ENCODE results near the gene TSBP1.

Gene TSBP1

GRCh38 chr6:32386040-32386439, 14.3 kb upstream of the TSBP1 start:
- H3K4me1 ChIP-seq (ENCODE audit: insufficient read depth, low read length), result no peaks in the 10 kb centered on the region
- no peak overlapping the region for H3K4me2 ChIP-seq (ENCODE audit: insufficient read depth, low read length)
- H2AFZ ChIP-seq (ENCODE audit: low read depth, low read length), result no peak overlapping the region
- H3K36me3 ChIP-seq (ENCODE audit: insufficient read depth, low read length), result no peaks in the 10 kb centered on the region
- no peak overlapping the region for H3K4me3 ChIP-seq (ENCODE audit: low read depth in 1 of 2, low read length in 2 of 2)
- TF ChIP-seq EZH2 (IDR thresholded peaks at IDR 0.05; ENCODE audit: borderline replicate concordance, low read depth, low read length, severe bottlenecking) (no peak), CTCF (IDR thresholded peaks at IDR 0.05; ENCODE audit: borderline replicate concordance, extremely low read depth, low read length, poor library complexity, severe bottlenecking) (no peak)
- H3K27ac ChIP-seq (ENCODE audit: low read length), result no peak overlapping the region
- no peak for DNase-seq
- no peaks in the 10 kb centered on the region for H3K9me3 ChIP-seq (ENCODE audit: insufficient read depth, low read length, severe bottlenecking)
- H3K79me2 ChIP-seq (ENCODE audit: insufficient read depth, low read length), result no peaks in the 10 kb centered on the region
- no peak for ATAC-seq (ENCODE audit: insufficient read depth, low read depth)
- no peaks in the 10 kb centered on the region for H4K20me1 ChIP-seq (ENCODE audit: insufficient read depth, low read length)
- H3K9ac ChIP-seq (ENCODE audit: low read depth, low read length), result no peak overlapping the region
- H3K27me3 ChIP-seq (ENCODE audit: insufficient read depth, low read length, poor library complexity), result peaks cover 19% of the 10 kb centered on the region

DNA sequence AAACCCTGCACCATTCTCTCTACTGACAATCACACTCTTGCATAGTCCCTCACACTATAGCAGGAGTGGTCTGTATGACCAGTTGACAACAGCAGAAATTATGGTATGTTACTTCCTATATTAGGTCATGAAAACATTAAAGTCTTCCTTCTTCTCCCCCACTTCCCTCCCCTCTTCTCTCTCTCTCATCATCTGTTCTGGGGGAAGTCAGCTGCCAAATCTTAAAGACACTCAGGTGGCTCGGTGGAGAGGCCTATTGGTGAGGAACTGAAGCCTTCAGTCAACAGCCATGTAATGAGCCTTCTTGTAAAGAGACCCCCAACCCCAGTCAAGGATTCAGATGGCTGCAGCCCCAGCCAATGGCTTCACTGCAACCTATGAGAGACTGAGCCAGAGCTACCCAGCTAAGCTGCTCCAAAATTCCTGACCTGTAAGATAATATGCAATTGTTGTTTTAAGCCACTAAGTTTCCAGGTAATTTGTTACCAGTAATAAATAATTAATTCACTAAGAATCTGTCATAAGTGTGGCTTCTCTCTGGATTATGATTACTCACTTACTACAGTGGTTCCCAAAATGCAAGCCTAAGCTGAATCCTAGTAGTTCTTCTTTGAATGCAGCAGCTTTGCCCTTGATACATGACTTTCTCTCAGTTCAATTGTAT, 11.2 kb upstream of the TSBP1 start:
- Histone ChIP-seq H3K9me3 (ENCODE audit: insufficient read depth, low read length, severe bottlenecking) (no peaks in the 10 kb centered on the region), H2AFZ (ENCODE audit: low read depth, low read length) (no peak overlapping the region), H3K9ac (ENCODE audit: low read depth, low read length) (no peak overlapping the region), H4K20me1 (ENCODE audit: insufficient read depth, low read length) (no peaks in the 10 kb centered on the region), H3K4me2 (ENCODE audit: insufficient read depth, low read length) (no peak overlapping the region), H3K79me2 (ENCODE audit: insufficient read depth, low read length) (no peaks in the 10 kb centered on the region), H3K4me3 (ENCODE audit: low read depth in 1 of 2, low read length in 2 of 2) (no peak overlapping the region), H3K27me3 (ENCODE audit: insufficient read depth, low read length, poor library complexity) (peaks cover 16% of the 10 kb centered on the region), H3K4me1 (ENCODE audit: insufficient read depth, low read length) (no peaks in the 10 kb centered on the region), H3K36me3 (ENCODE audit: insufficient read depth, low read length) (no peaks in the 10 kb centered on the region), H3K27ac (ENCODE audit: low read length) (no peak overlapping the region)
- ATAC-seq (ENCODE audit: insufficient read depth, low read depth), result no peak
- TF ChIP-seq CTCF (IDR thresholded peaks at IDR 0.05; ENCODE audit: borderline replicate concordance, extremely low read depth, low read length, poor library complexity, severe bottlenecking), result no peak
- TF ChIP-seq EZH2 (IDR thresholded peaks at IDR 0.05; ENCODE audit: borderline replicate concordance, low read depth, low read length, severe bottlenecking), result no peak
- DNase-seq, result no peak

DNA sequence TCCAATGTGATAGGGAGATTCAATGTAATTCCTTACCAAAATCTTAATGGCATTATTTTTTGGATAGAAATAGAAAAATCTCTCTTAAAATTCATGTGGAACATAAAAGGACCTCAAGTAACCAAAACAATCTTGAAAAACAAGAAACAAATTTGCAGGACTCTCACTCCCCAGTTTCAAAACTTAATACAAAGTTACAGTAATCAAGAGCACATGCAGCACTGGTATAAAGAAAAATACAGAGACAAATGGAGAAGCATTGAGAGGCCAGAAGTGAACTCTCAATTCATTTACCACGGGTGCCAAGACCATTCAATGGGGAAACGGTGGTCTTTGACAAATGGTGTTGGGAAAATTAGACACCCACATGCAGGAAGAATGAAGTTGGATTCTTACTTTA, 7.8 kb upstream of the TSBP1 start:
- DNase-seq (no peak), ATAC-seq (ENCODE audit: insufficient read depth, low read depth) (no peak)
- Histone ChIP-seq H4K20me1 (ENCODE audit: insufficient read depth, low read length) (no peaks in the 10 kb centered on the region), H3K4me1 (ENCODE audit: insufficient read depth, low read length) (no peaks in the 10 kb centered on the region), H3K27ac (ENCODE audit: low read length) (no peak overlapping the region), H3K79me2 (ENCODE audit: insufficient read depth, low read length) (no peaks in the 10 kb centered on the region), H3K4me2 (ENCODE audit: insufficient read depth, low read length) (no peak overlapping the region), H3K27me3 (ENCODE audit: insufficient read depth, low read length, poor library complexity) (peaks cover 26% of the 10 kb centered on the region), H3K4me3 (ENCODE audit: low read depth in 1 of 2, low read length in 2 of 2) (no peak overlapping the region), H3K9me3 (ENCODE audit: insufficient read depth, low read length, severe bottlenecking) (no peaks in the 10 kb centered on the region), H3K9ac (ENCODE audit: low read depth, low read length) (no peak overlapping the region), H3K36me3 (ENCODE audit: insufficient read depth, low read length) (no peaks in the 10 kb centered on the region), H2AFZ (ENCODE audit: low read depth, low read length) (no peak overlapping the region)
- no peak for TF ChIP-seq EZH2 (IDR thresholded peaks at IDR 0.05; ENCODE audit: borderline replicate concordance, low read depth, low read length, severe bottlenecking)
- TF ChIP-seq CTCF (IDR thresholded peaks at IDR 0.05; ENCODE audit: borderline replicate concordance, extremely low read depth, low read length, poor library complexity, severe bottlenecking), result no peak
